ENCODE data around the gene LRP1.

- TF ChIP-seq CTCF (conservative IDR thresholded peaks at IDR 0.05) (no peak), ZFX (IDR thresholded peaks at IDR 0.05) (no peak)
Measured at GRCh38 chr12:57110104-57111030, 17.9 kb upstream of the LRP1 start.
